K562 (cell line): ENCODE measurements around the gene TANC1. TPM values are rescaled to one million over a fixed set of nuclear protein-coding genes. Genes with fewer than 3 reads are reported as not detected.

Experiments used
- ATAC-seq: fragments of 200-7000 bp; cut with Tn5 transposase; 3 replicates; pipeline ENCODE4 v1.9.1; 2020; ENCODE audit warnings: moderate library complexity
- BruUV-seq: library from RNA; stranded (reverse); fragments of 400-500 nt; replicated peaks from 2 replicates; lab custom pipeline; 2021; lab: Mats Ljungman, UMichigan
- CTCF ChIA-PET: fragments of 300-600 bp; formaldehyde crosslinking; extraction: SDS; loops from one replicate; lab custom pipeline; 2021; ENCODE audit warnings: low intra/inter-chr PET ratio; lab: Yijun Ruan, JAX
- POLR2A ChIA-PET: fragments of 300-600, 350-650 bp; sonication (Branson Sonifier 250); formaldehyde crosslinking; extraction: SDS; loops from one replicate; lab custom pipeline; 2021; ENCODE audit warnings: antibody characterized with exemption, inconsistent platforms; lab: Yijun Ruan, JAX
- DNase-seq, 4 experiments: peaks; one replicate each; pipeline versions ENCODE4 v3.0.0 to v3.0.0-alpha.2; 2011 to 2018; ENCODE audit warnings: low spot score in 3 of 4, mixed read lengths in 3 of 4; ENCODE audit errors: extremely low read depth in 1 of 4
- FAIRE-seq: peaks from 2 replicates; lab custom pipeline; 2011; peaks lifted over from hg19 to GRCh38; lab: Jason Lieb, UNC
- H2AFZ ChIP-seq: 2 replicates; pipeline ENCODE4 v1.6.0; 2011; ENCODE audit warnings: low read depth, low read length, control low read depth, inconsistent platforms
- H3K27ac ChIP-seq: fragments of 200-600 bp; 3 replicates; pipeline ENCODE4 v1.8.0; 2011; ENCODE audit warnings: low read depth, mild to moderate bottlenecking, control low read depth, inconsistent platforms, low read length, moderate library complexity, mixed read lengths; ENCODE audit errors: extremely low read depth
- H3K27me3 ChIP-seq, 2 experiments: fragments of 300-600 bp in 1 of 2; 2 replicates in 1 of 2; 3 replicates in 1 of 2; pipeline versions ENCODE4 v1.6.0 to v1.8.0; 2011; ENCODE audit warnings: inconsistent platforms in 2 of 2, low read length in 2 of 2, mild to moderate bottlenecking in 1 of 2, mixed read lengths in 1 of 2, moderate library complexity in 1 of 2; ENCODE audit not compliant: control insufficient read depth in 2 of 2, insufficient read depth in 2 of 2
- H3K36me3 ChIP-seq: fragments of 300-600 bp; 3 replicates; pipeline ENCODE4 v1.8.0; 2011; ENCODE audit warnings: mild to moderate bottlenecking, low read length, inconsistent platforms; ENCODE audit not compliant: control insufficient read depth, insufficient read depth
- H3K4me1 ChIP-seq, 2 experiments: fragments of 200-600 bp in 1 of 2; replicated peaks in 1 of 2; 2 replicates in 1 of 2; 3 replicates in 1 of 2; pipeline versions ENCODE4 v1.5.1 to v1.8.0; 2011; ENCODE audit warnings: inconsistent platforms in 2 of 2, low read length in 2 of 2, mild to moderate bottlenecking in 1 of 2, mixed read lengths in 1 of 2, moderate library complexity in 1 of 2; ENCODE audit not compliant: control insufficient read depth in 2 of 2, insufficient read depth in 2 of 2
- H3K4me2 ChIP-seq: 2 replicates; pipeline ENCODE4 v1.6.1; 2011; ENCODE audit warnings: low read length, control low read depth, inconsistent platforms, mixed read lengths; ENCODE audit not compliant: insufficient read depth
- H3K4me3 ChIP-seq: fragments of 200-600 bp; sonication (generic), shearing (Covaris generic); 2 replicates; pipeline ENCODE4 v1.5.1; 2016; ENCODE audit warnings: control low read depth, inconsistent platforms
- H3K79me2 ChIP-seq: fragments of 200-600 bp; 3 replicates; pipeline ENCODE4 v1.8.0; 2011; ENCODE audit warnings: low read length, inconsistent platforms; ENCODE audit not compliant: control insufficient read depth, insufficient read depth
- H3K9ac ChIP-seq, 2 experiments: 2 replicates each; pipeline versions ENCODE4 v1.6.0 to v1.6.1; 2011; ENCODE audit warnings: low read depth in 2 of 2, low read length in 2 of 2, control low read depth in 1 of 2, inconsistent platforms in 1 of 2, mild to moderate bottlenecking in 1 of 2, mixed read lengths in 1 of 2; ENCODE audit not compliant: insufficient read depth in 1 of 2
- H3K9me1 ChIP-seq: one replicate; pipeline ENCODE4 v1.6.0; 2011; ENCODE audit warnings: inconsistent platforms, mild to moderate bottlenecking, low read length, moderate library complexity; ENCODE audit not compliant: control insufficient read depth, insufficient read depth
- H3K9me3 ChIP-seq: replicated peaks from 2 replicates; pipeline ENCODE4 v1.5.1; 2011; ENCODE audit warnings: low read depth, low read length, inconsistent platforms; ENCODE audit not compliant: control insufficient read depth, insufficient read depth
- H4K20me1 ChIP-seq: replicated peaks from 2 replicates; pipeline ENCODE4 v1.6.1; 2011; ENCODE audit warnings: low read length, inconsistent platforms, mixed read lengths; ENCODE audit not compliant: control insufficient read depth, insufficient read depth
- CTCF ChIP-seq, 3 experiments: IDR thresholded peaks in 2 of 3; conservative IDR thresholded peaks in 1 of 3; 2 replicates each; pipeline ENCODE4 v1.5.1; 2011 to 2012; ENCODE audit warnings: low read length in 3 of 3, mild to moderate bottlenecking in 3 of 3, control low read depth in 2 of 3, improper control_type of control experiment in 1 of 3, inconsistent platforms in 1 of 3, low read depth in 1 of 3, mixed read lengths in 1 of 3, moderate library complexity in 1 of 3; ENCODE audit not compliant: insufficient read depth in 2 of 3
- ELF1 ChIP-seq: fragments of 200-800 bp; sonication (Bioruptor generic); IDR thresholded peaks from 2 replicates; pipeline ENCODE4 v1.6.1; 2016; ENCODE audit warnings: missing genetic modification characterization, missing compliant biosample characterization
- KDM5B ChIP-seq: fragments of 200-600 bp; sonication (generic); IDR thresholded peaks from 2 replicates; pipeline ENCODE4 v1.6.1; 2012; ENCODE audit warnings: low read depth, mild to moderate bottlenecking, moderate library complexity, low read length, control low read depth, inconsistent platforms; ENCODE audit not compliant: insufficient replicate concordance
- RAD21 ChIP-seq, 2 experiments: fragments of 250-450 bp in 1 of 2; fragments of 450-650 bp in 1 of 2; sonication (Bioruptor Pico) in 1 of 2; formaldehyde crosslinking in 1 of 2; IDR thresholded peaks in 1 of 2; conservative IDR thresholded peaks in 1 of 2; 2 replicates each; pipeline versions ENCODE4 v1.4.0 to v1.8.0; 2020 to 2022; ENCODE audit warnings: mild to moderate bottlenecking in 2 of 2, moderate library complexity in 1 of 2
- RBM22 ChIP-seq: fragments of 200-400 bp; formaldehyde crosslinking; IDR thresholded peaks from 2 replicates; pipeline ENCODE4 v1.6.1; 2018; ENCODE audit warnings: low read length, low read depth; ENCODE audit not compliant: poor library complexity, severe bottlenecking
- TAF7 ChIP-seq: fragments of 450-650 bp; IDR thresholded peaks from 2 replicates; pipeline ENCODE4 v1.6.1; 2016; ENCODE audit warnings: missing genetic modification characterization, missing compliant biosample characterization
- TAL1 ChIP-seq: fragments of 450-650 bp; IDR thresholded peaks from 2 replicates; pipeline ENCODE4 v1.6.1; 2016; ENCODE audit warnings: mild to moderate bottlenecking
- WGBS: fragments of 100-300 bp; shearing (Covaris generic); methylation state at CpG from one replicate; pipeline ENCODE4 v1.1.6; 2016; ENCODE audit warnings: low coverage, mixed read lengths; ENCODE audit not compliant: insufficient coverage; ENCODE audit errors: missing lambda C conversion rate; 5-methylcytosine and 5-hydroxymethylcytosine counted together
- in situ Hi-C: fragments of 300-500 bp; cut with MboI; formaldehyde crosslinking; loops from 4 replicates; pipeline ENCODE4 v1.15.0; 2018; ENCODE audit warnings: inconsistent platforms, mixed read lengths
- intact Hi-C: fragments of 100-400 bp; cut with micrococcal nuclease; formaldehyde crosslinking; loops from 2 replicates; pipeline ENCODE4 v1.14.2; 2022
- polyA plus RNA-seq, 8 experiments: library from polyadenylated mRNA; depleted of rRNA in 4 of 8; stranded (reverse) in 5 of 8; unstranded in 3 of 8; fragments of >200 nt; fragmentation: Nextera tagmentation in 2 of 8; fragmentation: Illumina TruSeq in 1 of 8; extraction: Ambion mirVana in 2 of 8; extraction: Trizol in 1 of 8; gene quantifications; 2 replicates each; pipeline versions ENCODE4 v1.2.1 to v1.2.3, GENCODE V29; 2011 to 2014; ENCODE audit warnings: inconsistent platforms in 1 of 8, missing spikeins in 1 of 8
- total RNA-seq, 7 experiments: library from RNA; depleted of rRNA in 6 of 7; stranded (reverse); fragments of >200 nt in 6 of 7; fragmentation: Illumina TruSeq in 2 of 7; extraction: Trizol in 2 of 7; gene quantifications; 2 replicates each; pipeline versions ENCODE4 v1.2.1 to v1.2.3, GENCODE V29; 2011 to 2021; ENCODE audit warnings: low replicate concordance in 1 of 7

The TANC1 gene
- total and polyA plus RNA-seq, 9 of the 15 experiments (the other 6 are each of a cell fraction or from before 2014, with no cell fraction given): under 0.01 to 0.20 (median 0.07) TPM; not detected in 1

- Histone ChIP-seq H3K9me3 (no peaks in the 10 kb centered on the region), H3K4me2 (no peak overlapping the region), H3K9ac (no peak overlapping the region), H3K36me3 (no peaks in the 10 kb centered on the region), H3K4me3 (no peak overlapping the region), H3K27me3 (no peaks in the 10 kb centered on the region; a peak in 1 of 5 replicates), H2AFZ (no peak overlapping the region), H3K27ac (no peak overlapping the region), H3K4me1 (peaks cover 18 to 41% of the 10 kb centered on the region in 2 experiments), H4K20me1 (no peaks in the 10 kb centered on the region), H3K9me1 (no peaks in the 10 kb centered on the region), H3K79me2 (no peaks in the 10 kb centered on the region)
- 37% methylated on average over 4 of the region's 4 CpGs for WGBS
- ATAC-seq: no peak
- no peak for FAIRE-seq
- in situ Hi-C loops (no loop called here), intact Hi-C loops (no loop called here)
- BruUV-seq: no TSS peak
- ChIA-PET POLR2A (interaction anchor here (1.0 to 1.5 kb wide), 4 partner anchors 9 to 20 kb away, joined by 3 to 6 read pairs (median 4); no protein-coding TSS in a partner anchor), CTCF (no interaction called here)
- no peak for TF ChIP-seq TAF7 (tag)
- no peak for TF ChIP-seq KDM5B
- TF ChIP-seq CTCF (IDR thresholded peaks at IDR 0.05 in 2 of 3, conservative IDR thresholded peaks at IDR 0.05 in 1 of 3; ENCODE audit: insufficient read depth in 2 of 3, low read depth in 1 of 3, low read length in 3 of 3): peak in 1 of 3 experiments; percentile 31; a peak in 2 of 6 replicates
- TF ChIP-seq RBM22: no peak
- peak in 1 of 2 experiments; percentile 21; a peak in 1 of 4 replicates for TF ChIP-seq RAD21 (CRISPR knock-in tag; conservative IDR thresholded peaks at IDR 0.05 in 1 of 2, IDR thresholded peaks at IDR 0.05 in 1 of 2)
- TF ChIP-seq ELF1 (tag): 0 out of 2 replicates have a peak, but pooled peaks have one; percentile 20
- TF ChIP-seq TAL1: no peak
- DNase-seq: no peak
Measured at GRCh38 chr2:159133797-159134196, 165.4 kb downstream of the TANC1 start.
